HCT116 (cell line): ENCODE results near the gene SMIM32. TPM values are rescaled to one million over a fixed set of nuclear protein-coding genes. Genes with fewer than 3 reads are reported as not detected.
A peak's percentile ranks its signal among the peaks of the same experiment; 100 is the strongest.

Source experiments
- ATAC-seq: fragments of 200-7000 bp; cut with Tn5 transposase; 2 replicates; pipeline ENCODE4 v1.9.1; 2020; ENCODE audit warnings: mild to moderate bottlenecking, moderate library complexity
- BruUV-seq: library from RNA; stranded (reverse); fragments of 400-500 nt; replicated peaks from 2 replicates; lab custom pipeline; 2021; lab: Mats Ljungman, UMichigan
- CTCF ChIA-PET: fragments of 300-600 bp; sonication (Branson Sonifier 250); formaldehyde crosslinking; loops from one replicate; lab custom pipeline; 2021; ENCODE audit warnings: antibody characterized with exemption; lab: Charles Lee
- POLR2A ChIA-PET: fragments of 300-600, 350-600 bp; sonication (Branson Sonifier 250); formaldehyde crosslinking; loops from one replicate; lab custom pipeline; 2021; ENCODE audit warnings: antibody characterized with exemption; lab: Charles Lee
- RAD21 ChIA-PET, 2 experiments: fragments of 300-600 bp; sonication (Branson Sonifier 250); formaldehyde crosslinking; loops; one replicate each; lab custom pipeline; 2023; ENCODE audit warnings: low total read pairs in 2 of 2; ENCODE audit not compliant: uncharacterized antibody in 2 of 2, unreplicated experiment in 2 of 2, low non-redundant PET in 1 of 2; lab: Charles Lee
- DNase-seq: peaks from one replicate; pipeline ENCODE4 v3.0.0-alpha.2; 2010; ENCODE audit warnings: low read depth, low spot score
- H2AFZ ChIP-seq: fragments of 200-600 bp; shearing (Covaris generic), sonication (generic); 2 replicates; pipeline ENCODE4 v1.6.1; 2017; ENCODE audit warnings: low read depth, mixed run types, mixed read lengths, antibody characterized with exemption, low read length; ENCODE audit not compliant: poor library complexity, severe bottlenecking
- H3K27ac ChIP-seq: 2 replicates; pipeline ENCODE4 v1.5.1; 2012; ENCODE audit warnings: low read depth, low read length
- H3K27me3 ChIP-seq: fragments of 200-600 bp; sonication (generic); 2 replicates; pipeline ENCODE4 v1.6.1; 2016; ENCODE audit warnings: mixed run types, low read length, mixed read lengths; ENCODE audit not compliant: insufficient read depth
- H3K36me3 ChIP-seq, 2 experiments: fragments of 200-500 bp in 1 of 2; fragments of 200-600 bp in 1 of 2; sonication (Bioruptor generic) in 1 of 2; sonication (generic) in 1 of 2; 2 replicates each; pipeline versions ENCODE4 v1.5.1 to v1.6.1; 2014 to 2016; ENCODE audit warnings: low read length in 2 of 2, inconsistent platforms in 1 of 2, mixed read lengths in 1 of 2, mixed run types in 1 of 2; ENCODE audit not compliant: insufficient read depth in 2 of 2, control insufficient read depth in 1 of 2
- H3K4me1 ChIP-seq, 2 experiments: fragments of 200-600 bp in 1 of 2; sonication (generic) in 1 of 2; 2 replicates each; pipeline versions ENCODE4 v1.5.1 to v1.6.1; 2012 to 2017; ENCODE audit warnings: low read length in 2 of 2, inconsistent platforms in 1 of 2, mild to moderate bottlenecking in 1 of 2, mixed read lengths in 1 of 2, mixed run types in 1 of 2, moderate library complexity in 1 of 2; ENCODE audit not compliant: insufficient read depth in 2 of 2, control insufficient read depth in 1 of 2
- H3K4me2 ChIP-seq: fragments of 200-600 bp; sonication (generic); 2 replicates; pipeline ENCODE4 v1.6.1; 2017; ENCODE audit warnings: mixed run types, low read length, mixed read lengths
- H3K4me3 ChIP-seq, 2 experiments: fragments of 200-600 bp in 1 of 2; sonication (generic) in 1 of 2; replicated peaks in 1 of 2; 2 replicates each; pipeline ENCODE4 v1.5.1; 2011 to 2016; ENCODE audit warnings: low read length in 2 of 2, control low read depth in 1 of 2, low read depth in 1 of 2, mild to moderate bottlenecking in 1 of 2, mixed read lengths in 1 of 2, mixed run types in 1 of 2
- H3K79me2 ChIP-seq: fragments of 200-600 bp; sonication (generic); 2 replicates; pipeline ENCODE4 v1.6.1; 2017; ENCODE audit warnings: mild to moderate bottlenecking, mixed run types, low read length, moderate library complexity, mixed read lengths; ENCODE audit not compliant: insufficient read depth
- H3K9ac ChIP-seq: fragments of 200-600 bp; sonication (generic); 2 replicates; pipeline ENCODE4 v1.6.1; 2016; ENCODE audit warnings: low read length, mixed read lengths
- H3K9me2 ChIP-seq: fragments of 200-600 bp; sonication (generic), shearing (Covaris generic); 2 replicates; pipeline ENCODE4 v1.6.1; 2017; ENCODE audit warnings: mixed run types, mild to moderate bottlenecking, moderate library complexity; ENCODE audit not compliant: insufficient read depth
- H3K9me3 ChIP-seq, 2 experiments: fragments of 200-500 bp in 1 of 2; fragments of 200-600 bp in 1 of 2; sonication (Bioruptor generic) in 1 of 2; sonication (generic) in 1 of 2; 2 replicates each; pipeline ENCODE4 v1.6.1; 2014 to 2017; ENCODE audit warnings: low read length in 2 of 2, mixed read lengths in 2 of 2, inconsistent platforms in 1 of 2, low read depth in 1 of 2, mild to moderate bottlenecking in 1 of 2, mixed run types in 1 of 2, moderate library complexity in 1 of 2; ENCODE audit not compliant: control insufficient read depth in 1 of 2, insufficient read depth in 1 of 2
- H4K20me1 ChIP-seq: fragments of 200-600 bp; sonication (generic), shearing (Covaris generic); 2 replicates; pipeline ENCODE4 v1.6.1; 2017; ENCODE audit warnings: mixed run types, mild to moderate bottlenecking, moderate library complexity; ENCODE audit not compliant: insufficient read depth
- CBX3 ChIP-seq: IDR thresholded peaks from 2 replicates; pipeline ENCODE4 v1.6.1; 2012; ENCODE audit warnings: low read depth
- EGR1 ChIP-seq: IDR thresholded peaks from 2 replicates; pipeline ENCODE4 v1.6.1; 2012; ENCODE audit warnings: low read depth
- ELF1 ChIP-seq: IDR thresholded peaks from 2 replicates; pipeline ENCODE4 v1.6.1; 2012; ENCODE audit warnings: low read depth, borderline replicate concordance
- EZH2 ChIP-seq: fragments of 200-600 bp; sonication (generic); IDR thresholded peaks from 2 replicates; pipeline ENCODE4 v1.6.1; 2017; ENCODE audit warnings: antibody characterized with exemption, mixed run types
- EZH2phosphoT487 ChIP-seq: fragments of 200-600 bp; IDR thresholded peaks from 2 replicates; pipeline ENCODE4 v1.6.1; 2018; ENCODE audit warnings: antibody characterized with exemption, borderline replicate concordance
- RAD21 ChIP-seq: IDR thresholded peaks from 2 replicates; pipeline ENCODE4 v1.6.1; 2012; ENCODE audit warnings: low read depth, mild to moderate bottlenecking
- SP1 ChIP-seq: IDR thresholded peaks from 2 replicates; pipeline ENCODE4 v1.6.1; 2012; ENCODE audit warnings: low read depth
- YY1 ChIP-seq: IDR thresholded peaks from 2 replicates; pipeline ENCODE4 v1.6.1; 2011; ENCODE audit warnings: low read length, low read depth, moderate library complexity, mild to moderate bottlenecking; ENCODE audit not compliant: insufficient replicate concordance; ENCODE audit errors: extremely low read depth
- ZNF274 ChIP-seq: fragments of 200-500 bp; sonication (Bioruptor generic); IDR thresholded peaks from 2 replicates; pipeline ENCODE4 v1.6.1; 2014; ENCODE audit warnings: mild to moderate bottlenecking, low read depth, low read length, inconsistent platforms
- intact Hi-C: fragments of 100-400 bp; cut with micrococcal nuclease; formaldehyde crosslinking; loops from 2 replicates; pipeline ENCODE4 v1.10.0; 2022
- total RNA-seq: library from RNA; stranded (reverse); gene quantifications from one replicate; pipeline ENCODE4 v1.2.1, GENCODE V29; 2021; ENCODE audit not compliant: unreplicated experiment
- TF ChIP-seq, protein P1 (sequence below): IDR thresholded peaks from 2 replicates; pipeline ENCODE4 v1.6.1; 2012
- TF ChIP-seq, protein P2 (sequence below), 3 experiments: fragments of 200-600 bp in 1 of 3; sonication (generic) in 1 of 3; IDR thresholded peaks in 2 of 3; conservative IDR thresholded peaks in 1 of 3; 2 replicates each; pipeline ENCODE4 v1.5.1; 2012 to 2017; ENCODE audit warnings: low read depth in 2 of 3, low read length in 2 of 3, antibody characterized with exemption in 1 of 3, borderline replicate concordance in 1 of 3, control low read depth in 1 of 3, mild to moderate bottlenecking in 1 of 3, mixed read lengths in 1 of 3, mixed run types in 1 of 3, moderate library complexity in 1 of 3; ENCODE audit not compliant: insufficient read depth in 1 of 3

Gene SMIM32
- total RNA-seq, 1 experiment from 2014 or later: not detected

DNA sequence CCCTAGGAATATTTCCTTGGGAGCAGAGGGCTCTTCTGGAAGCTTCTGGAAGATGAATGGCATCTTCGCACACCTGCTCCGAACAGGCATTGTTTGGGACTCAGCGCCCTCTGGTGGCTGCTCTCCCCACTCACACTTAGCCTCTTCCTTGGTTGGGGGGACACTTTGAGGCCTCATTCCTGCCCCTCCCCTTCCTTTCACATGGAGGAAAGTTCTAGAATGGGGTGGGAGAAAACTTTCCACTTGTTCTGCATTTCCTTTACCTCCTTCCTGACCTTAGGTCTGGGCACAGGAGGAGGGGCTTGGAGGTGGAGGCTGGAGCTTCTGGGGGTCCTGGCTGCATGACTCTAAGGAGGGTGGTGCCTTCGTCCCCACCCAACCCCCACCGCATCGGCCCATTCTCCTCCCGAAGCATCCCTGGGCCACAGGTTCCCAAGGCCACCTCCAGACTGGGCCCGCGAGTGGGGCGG, 19.3 kb upstream of the SMIM32 start:
- no TSS peak for BruUV-seq
- RAD21 ChIA-PET: no interaction called here

DNA sequence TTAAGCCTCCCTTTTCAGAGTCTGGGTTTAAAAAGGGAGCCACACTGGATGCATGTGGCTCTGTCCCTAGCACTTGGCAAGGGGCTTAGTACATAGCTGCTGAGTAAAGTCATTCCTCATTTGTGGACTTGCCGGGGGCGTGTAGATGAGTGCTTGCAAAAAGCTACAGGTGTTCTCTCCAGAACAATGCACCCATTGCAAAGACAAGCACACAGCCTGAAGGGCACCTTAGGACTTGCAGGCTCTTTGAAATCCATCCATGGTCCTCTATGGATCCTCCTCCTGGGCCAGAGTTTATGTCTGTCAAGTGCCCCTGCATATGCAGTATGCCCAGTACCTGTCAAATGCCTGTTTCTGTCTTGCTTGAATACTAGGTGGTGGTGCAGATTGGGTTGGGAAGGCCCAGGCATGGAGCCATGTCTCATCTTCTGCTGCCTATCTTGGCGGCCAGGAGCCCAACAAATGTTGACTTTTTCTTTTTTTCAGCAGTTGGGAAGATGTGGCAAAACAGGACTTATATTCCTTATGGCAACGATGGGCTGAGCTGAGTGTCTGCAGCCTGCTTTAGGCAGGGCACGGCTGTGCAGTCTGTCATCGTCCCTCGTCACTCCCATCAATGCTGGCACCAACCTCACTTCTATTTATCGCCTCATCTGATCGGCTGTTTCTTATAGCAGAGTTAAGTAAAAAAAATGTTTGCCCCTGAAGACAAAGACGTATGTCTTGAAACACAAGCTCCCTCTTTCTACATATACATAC, 18.5 kb upstream of the SMIM32 start:
- intact Hi-C loops: loop anchor here (1.0 to 10.0 kb wide), 3 partner anchors 149 to 324 kb away; no protein-coding TSS in a partner anchor
- POLR2A ChIA-PET: no interaction called here
- BruUV-seq: no TSS peak
- TF ChIP-seq EGR1 (no peak), YY1 (no peak), ZNF274 (no peak), EZH2 (no peak), EZH2phosphoT487 (no peak), ELF1 (no peak), CBX3 (no peak)
- TF ChIP-seq, protein P1, sequence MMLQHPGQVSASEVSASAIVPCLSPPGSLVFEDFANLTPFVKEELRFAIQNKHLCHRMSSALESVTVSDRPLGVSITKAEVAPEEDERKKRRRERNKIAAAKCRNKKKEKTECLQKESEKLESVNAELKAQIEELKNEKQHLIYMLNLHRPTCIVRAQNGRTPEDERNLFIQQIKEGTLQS: no peak

More for the DNA sequence above, 19.3 kb upstream of the SMIM32 start:
- TF ChIP-seq RAD21 (peak; percentile 87), SP1 (no peak)
- TF ChIP-seq, protein P2, sequence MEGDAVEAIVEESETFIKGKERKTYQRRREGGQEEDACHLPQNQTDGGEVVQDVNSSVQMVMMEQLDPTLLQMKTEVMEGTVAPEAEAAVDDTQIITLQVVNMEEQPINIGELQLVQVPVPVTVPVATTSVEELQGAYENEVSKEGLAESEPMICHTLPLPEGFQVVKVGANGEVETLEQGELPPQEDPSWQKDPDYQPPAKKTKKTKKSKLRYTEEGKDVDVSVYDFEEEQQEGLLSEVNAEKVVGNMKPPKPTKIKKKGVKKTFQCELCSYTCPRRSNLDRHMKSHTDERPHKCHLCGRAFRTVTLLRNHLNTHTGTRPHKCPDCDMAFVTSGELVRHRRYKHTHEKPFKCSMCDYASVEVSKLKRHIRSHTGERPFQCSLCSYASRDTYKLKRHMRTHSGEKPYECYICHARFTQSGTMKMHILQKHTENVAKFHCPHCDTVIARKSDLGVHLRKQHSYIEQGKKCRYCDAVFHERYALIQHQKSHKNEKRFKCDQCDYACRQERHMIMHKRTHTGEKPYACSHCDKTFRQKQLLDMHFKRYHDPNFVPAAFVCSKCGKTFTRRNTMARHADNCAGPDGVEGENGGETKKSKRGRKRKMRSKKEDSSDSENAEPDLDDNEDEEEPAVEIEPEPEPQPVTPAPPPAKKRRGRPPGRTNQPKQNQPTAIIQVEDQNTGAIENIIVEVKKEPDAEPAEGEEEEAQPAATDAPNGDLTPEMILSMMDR (IDR thresholded peaks at IDR 0.05 in 2 of 3, conservative IDR thresholded peaks at IDR 0.05 in 1 of 3; ENCODE audit: borderline replicate concordance in 1 of 3, insufficient read depth in 1 of 3, low read depth in 2 of 3, low read length in 2 of 3): peak; percentile 71 to 97 (median 92); a peak in 5 of 6 replicates
- TF ChIP-seq, all 23 proteins: peak for 2
- Histone ChIP-seq H3K4me2 (no peak overlapping the region), H3K9ac (no peak overlapping the region), H3K27me3 (no peaks in the 10 kb centered on the region), H3K4me3 (no peak overlapping the region), H3K36me3 (no peaks in the 10 kb centered on the region), H3K9me2 (no peaks in the 10 kb centered on the region), H3K79me2 (no peaks in the 10 kb centered on the region), H4K20me1 (no peaks in the 10 kb centered on the region), H2AFZ (no peak overlapping the region), H3K9me3 (no peaks in the 10 kb centered on the region), H3K4me1 (no peaks in the 10 kb centered on the region), H3K27ac (no peak overlapping the region)
- POLR2A ChIA-PET: no interaction called here
- intact Hi-C loops: loop anchor here (1.0 to 10.0 kb wide), 3 partner anchors 150 to 325 kb away; no protein-coding TSS in a partner anchor
- ATAC-seq (peak; percentile 83), DNase-seq (peak; percentile 24)
- CTCF ChIA-PET: interaction anchor here (0.6 to 1.7 kb wide), 6 partner anchors 10 to 324 kb away, joined by 3 to 4 read pairs (median 4); no protein-coding TSS in a partner anchor

More for the DNA sequence above, 18.5 kb upstream of the SMIM32 start:
- no peak overlapping the region for H3K4me3 ChIP-seq
- DNase-seq: no peak
- H4K20me1 ChIP-seq: no peaks in the 10 kb centered on the region
- no peaks in the 10 kb centered on the region for H3K9me3 ChIP-seq
- no peaks in the 10 kb centered on the region for H3K4me1 ChIP-seq
- no peaks in the 10 kb centered on the region for H3K79me2 ChIP-seq
- no peak overlapping the region for H3K9ac ChIP-seq
- CTCF ChIA-PET: interaction anchor here (0.6 to 1.6 kb wide), 4 partner anchors 22 to 323 kb away, joined by 3 to 4 read pairs (median 4); no protein-coding TSS in a partner anchor
- H3K9me2 ChIP-seq: no peaks in the 10 kb centered on the region
- no peak overlapping the region for H2AFZ ChIP-seq
- H3K4me2 ChIP-seq: no peak overlapping the region
- RAD21 ChIA-PET: no interaction called here
- no peak for ATAC-seq
- H3K36me3 ChIP-seq: no peaks in the 10 kb centered on the region
- H3K27me3 ChIP-seq: no peaks in the 10 kb centered on the region
- H3K27ac ChIP-seq: no peak overlapping the region
